ENCODE measurements around the gene SLC10A3. TPM values are rescaled to one million over a fixed set of nuclear protein-coding genes. Genes with fewer than 3 reads are reported as not detected.

Gene SLC10A3
- total and polyA plus RNA-seq, 10 of the 15 experiments (the other 5 are each of a cell fraction or from before 2014, with no cell fraction given) = 1.7 to 23.5 (median 11.0) TPM

GRCh38 chrX:154465601-154466000 lies 24.8 kb downstream of the SLC10A3 start:
- BruUV-seq (replicated peaks) = no TSS peak
- no peaks in the 10 kb centered on the region for H3K79me2 ChIP-seq (ENCODE audit: control insufficient read depth, insufficient read depth, low read length)
- ChIA-PET RAD21 (ENCODE audit: unreplicated experiment) (no interaction called here), POLR2A (no interaction called here), SMC1A (ENCODE audit: uncharacterized antibody, unreplicated experiment) (no interaction called here), CTCF (no interaction called here)
- H3K9me3 ChIP-seq (replicated peaks; ENCODE audit: control insufficient read depth, insufficient read depth, low read length) = no peaks in the 10 kb centered on the region; the same call in 2 of the 3 replicates
- no peak overlapping the region for H3K27ac ChIP-seq (ENCODE audit: control insufficient read depth, insufficient read depth)
- no peak overlapping the region for H2AFZ ChIP-seq (ENCODE audit: control insufficient read depth, low read depth, low read length)
- H3K4me3 ChIP-seq = no peak overlapping the region
- 57% methylated on average over 14 of the region's 14 CpGs for WGBS (ENCODE audit: insufficient coverage, insufficient replicate concordance, low lambda C conversion rate, missing lambda C conversion rate)
- H4K20me1 ChIP-seq (ENCODE audit: control insufficient read depth, insufficient read depth) = no peaks in the 10 kb centered on the region
- no peak for TF ChIP-seq SMAD5 (IDR thresholded peaks at IDR 0.05; ENCODE audit: low read depth)
- TF ChIP-seq IKZF2 (IDR thresholded peaks at IDR 0.05) = no peak
- TF ChIP-seq NRF1 (conservative IDR thresholded peaks at IDR 0.05; ENCODE audit: low read depth, low read length) = no peak
- no peak for TF ChIP-seq CEBPZ (IDR thresholded peaks at IDR 0.05; ENCODE audit: low read depth, low read length)
- FAIRE-seq (no peak), ATAC-seq (no peak), DNase-seq (ENCODE audit: low read depth, low spot score) (no peak)
- no peaks in the 10 kb centered on the region for H3K4me1 ChIP-seq (ENCODE audit: control insufficient read depth, insufficient read depth, low read length)
- no peak overlapping the region for H3K9ac ChIP-seq (ENCODE audit: control insufficient read depth, insufficient read depth, low read length)
- no peak overlapping the region for H3K4me2 ChIP-seq (ENCODE audit: control insufficient read depth, insufficient read depth)
- no peaks in the 10 kb centered on the region for H3K27me3 ChIP-seq (replicated peaks in 1 of 2; ENCODE audit: control insufficient read depth in 2 of 2, insufficient read depth in 2 of 2, low read length in 1 of 2)
- in situ Hi-C loops (cut with MboI) = no loop called here
- peaks cover 0 to 2% of the 10 kb centered on the region in 2 experiments; a peak in 2 of 4 replicates for H3K36me3 ChIP-seq (ENCODE audit: control insufficient read depth in 2 of 2, insufficient read depth in 2 of 2, low read length in 1 of 2)
- intact Hi-C loops (cut with micrococcal nuclease; ENCODE audit: unreplicated experiment) = no loop called here

All from GM12878 (cell line).